Measurements from ENCODE around the gene SPIN2B.
"Not testable (repeated sequence)": the region's sequence is repeated elsewhere in the genome, so short reads cannot be mapped to it uniquely, and the experiment has no call there.

Gene SPIN2B

GRCh38 chrX:57121162-57121755 is at the start of gene SPIN2B:
TSS of gene SPIN2B (minus strand) at chrX:57121548.
- Histone ChIP-seq H3K9me3 (ENCODE audit: control insufficient read depth, insufficient read depth, low read depth, low read length) (no peaks in the 10 kb centered on the region), H3K36me3 (ENCODE audit: control insufficient read depth, insufficient read depth, low read length) (peaks cover 14% of the 10 kb centered on the region), H3K27ac (ENCODE audit: low read depth, low read length) (peak within 1 kb of the TSS; percentile 56; the same call in 1 of the 2 replicates), H3K4me3 (ENCODE audit: low read depth, low read length) (peak within 1 kb of the TSS; percentile 94), H3K4me1 (ENCODE audit: control insufficient read depth, insufficient read depth, low read length) (no peaks in the 10 kb centered on the region), H3K9ac (ENCODE audit: low read length) (peak within 1 kb of the TSS; percentile 89), H3K27me3 (ENCODE audit: control insufficient read depth, insufficient read depth, low read length) (no peaks in the 10 kb centered on the region)

- peaks cover 5% of the 10 kb centered on the region; the same call in 1 of the 2 replicates for H3K4me1 ChIP-seq (ENCODE audit: control insufficient read depth, insufficient read depth, low read length)
Observed at GRCh38 chrX:57156397-57157049, 35.2 kb upstream of the SPIN2B start.

GRCh38 chrX:57155171-57155570 is 33.8 kb upstream of the SPIN2B start:
- Histone ChIP-seq H3K27me3 (ENCODE audit: control insufficient read depth, insufficient read depth, low read length) (no peaks in the 10 kb centered on the region), H3K9ac (ENCODE audit: low read length) (no peak overlapping the region), H3K36me3 (ENCODE audit: control insufficient read depth, insufficient read depth, low read length) (no peaks in the 10 kb centered on the region), H3K9me3 (ENCODE audit: control insufficient read depth, insufficient read depth, low read depth, low read length) (peaks cover 16% of the 10 kb centered on the region), H3K4me1 (ENCODE audit: control insufficient read depth, insufficient read depth, low read length) (peaks cover 5% of the 10 kb centered on the region; the same call in 1 of the 2 replicates), H3K27ac (ENCODE audit: low read depth, low read length) (no peak overlapping the region), H3K4me3 (ENCODE audit: low read depth, low read length) (no peak overlapping the region)

More at GRCh38 chrX:57156397-57157049, 35.2 kb upstream of the SPIN2B start:
- peaks cover 16% of the 10 kb centered on the region for H3K9me3 ChIP-seq (ENCODE audit: control insufficient read depth, insufficient read depth, low read depth, low read length)
- H3K27me3 ChIP-seq (ENCODE audit: control insufficient read depth, insufficient read depth, low read length), result no peaks in the 10 kb centered on the region
- H3K27ac ChIP-seq (ENCODE audit: low read depth, low read length), result no peak overlapping the region
- H3K4me3 ChIP-seq (ENCODE audit: low read depth, low read length), result no peak overlapping the region
- H3K36me3 ChIP-seq (ENCODE audit: control insufficient read depth, insufficient read depth, low read length), result no peaks in the 10 kb centered on the region
- no peak overlapping the region for H3K9ac ChIP-seq (ENCODE audit: low read length)

- H3K4me3 ChIP-seq (ENCODE audit: low read depth, low read length); H3K4me1 ChIP-seq (ENCODE audit: control insufficient read depth, insufficient read depth, low read length); H3K27me3 ChIP-seq (ENCODE audit: control insufficient read depth, insufficient read depth, low read length); H3K9ac ChIP-seq (ENCODE audit: low read length); H3K27ac ChIP-seq (ENCODE audit: low read depth, low read length); H3K36me3 ChIP-seq (ENCODE audit: control insufficient read depth, insufficient read depth, low read length): not testable (repeated sequence)
- H3K9me3 ChIP-seq (ENCODE audit: control insufficient read depth, insufficient read depth, low read depth, low read length), result peaks cover 16% of the 10 kb centered on the region
Observed at GRCh38 chrX:57152222-57152621, 30.9 kb upstream of the SPIN2B start.

GRCh38 chrX:57138674-57139073 is 17.3 kb upstream of the SPIN2B start:
- Histone ChIP-seq H3K27ac (ENCODE audit: low read depth, low read length) (no peak overlapping the region), H3K4me3 (ENCODE audit: low read depth, low read length) (no peak overlapping the region), H3K27me3 (ENCODE audit: control insufficient read depth, insufficient read depth, low read length) (no peaks in the 10 kb centered on the region), H3K9me3 (ENCODE audit: control insufficient read depth, insufficient read depth, low read depth, low read length) (peaks cover 2% of the 10 kb centered on the region; the same call in 1 of the 2 replicates), H3K4me1 (ENCODE audit: control insufficient read depth, insufficient read depth, low read length) (no peaks in the 10 kb centered on the region), H3K36me3 (ENCODE audit: control insufficient read depth, insufficient read depth, low read length) (no peaks in the 10 kb centered on the region), H3K9ac (ENCODE audit: low read length) (no peak overlapping the region)

- Histone ChIP-seq H3K27ac (ENCODE audit: low read depth, low read length) (no peak overlapping the region), H3K4me1 (ENCODE audit: control insufficient read depth, insufficient read depth, low read length) (no peaks in the 10 kb centered on the region), H3K9me3 (ENCODE audit: control insufficient read depth, insufficient read depth, low read depth, low read length) (peaks cover 2% of the 10 kb centered on the region; the same call in 1 of the 2 replicates), H3K9ac (ENCODE audit: low read length) (peak overlapping the region; percentile 64), H3K27me3 (ENCODE audit: control insufficient read depth, insufficient read depth, low read length) (no peaks in the 10 kb centered on the region), H3K36me3 (ENCODE audit: control insufficient read depth, insufficient read depth, low read length) (no peaks in the 10 kb centered on the region), H3K4me3 (ENCODE audit: low read depth, low read length) (peak overlapping the region; percentile 50)
Observed at GRCh38 chrX:57137501-57137900, 16.2 kb upstream of the SPIN2B start.

- H3K27me3 ChIP-seq (ENCODE audit: control insufficient read depth, insufficient read depth, low read length); H3K36me3 ChIP-seq (ENCODE audit: control insufficient read depth, insufficient read depth, low read length); H3K4me1 ChIP-seq (ENCODE audit: control insufficient read depth, insufficient read depth, low read length); H3K9me3 ChIP-seq (ENCODE audit: control insufficient read depth, insufficient read depth, low read depth, low read length); H3K27ac ChIP-seq (ENCODE audit: low read depth, low read length): not testable (repeated sequence)
- Histone ChIP-seq H3K9ac (ENCODE audit: low read length) (peak within 1 kb of the TSS; percentile 64), H3K4me3 (ENCODE audit: low read depth, low read length) (peak within 1 kb of the TSS; percentile 50)
Observed at GRCh38 chrX:57137073-57137472, 15.7 kb upstream of the SPIN2B start, which contains the start of gene SPIN2A. TSS of gene SPIN2A (minus strand) at chrX:57137397. CDS start at chrX:57136597, 800 bp downstream.

GRCh38 chrX:57136589-57136988 is 15.2 kb upstream of the SPIN2B start:
- not testable (repeated sequence) for H3K9me3 ChIP-seq (ENCODE audit: control insufficient read depth, insufficient read depth, low read depth, low read length); H3K27ac ChIP-seq (ENCODE audit: low read depth, low read length); H3K9ac ChIP-seq (ENCODE audit: low read length); H3K4me1 ChIP-seq (ENCODE audit: control insufficient read depth, insufficient read depth, low read length); H3K27me3 ChIP-seq (ENCODE audit: control insufficient read depth, insufficient read depth, low read length); H3K36me3 ChIP-seq (ENCODE audit: control insufficient read depth, insufficient read depth, low read length)
- peak overlapping the region; percentile 50 for H3K4me3 ChIP-seq (ENCODE audit: low read depth, low read length)

GRCh38 chrX:57135287-57135686 is 13.9 kb upstream of the SPIN2B start:
- no peaks in the 10 kb centered on the region for H3K27me3 ChIP-seq (ENCODE audit: control insufficient read depth, insufficient read depth, low read length)
- H3K4me3 ChIP-seq (ENCODE audit: low read depth, low read length), result no peak overlapping the region
- no peak overlapping the region for H3K27ac ChIP-seq (ENCODE audit: low read depth, low read length)
- H3K36me3 ChIP-seq (ENCODE audit: control insufficient read depth, insufficient read depth, low read length), result no peaks in the 10 kb centered on the region
- H3K4me1 ChIP-seq (ENCODE audit: control insufficient read depth, insufficient read depth, low read length), result no peaks in the 10 kb centered on the region
- H3K9ac ChIP-seq (ENCODE audit: low read length), result no peak overlapping the region
- H3K9me3 ChIP-seq (ENCODE audit: control insufficient read depth, insufficient read depth, low read depth, low read length), result peaks cover 2% of the 10 kb centered on the region; the same call in 1 of the 2 replicates

- H3K9ac ChIP-seq (ENCODE audit: low read length), result no peak overlapping the region
- H3K27me3 ChIP-seq (ENCODE audit: control insufficient read depth, insufficient read depth, low read length), result no peaks in the 10 kb centered on the region
- H3K36me3 ChIP-seq (ENCODE audit: control insufficient read depth, insufficient read depth, low read length), result no peaks in the 10 kb centered on the region
- H3K9me3 ChIP-seq (ENCODE audit: control insufficient read depth, insufficient read depth, low read depth, low read length), result peaks cover 2% of the 10 kb centered on the region; the same call in 1 of the 2 replicates
- no peak overlapping the region for H3K27ac ChIP-seq (ENCODE audit: low read depth, low read length)
- H3K4me3 ChIP-seq (ENCODE audit: low read depth, low read length), result no peak overlapping the region
- H3K4me1 ChIP-seq (ENCODE audit: control insufficient read depth, insufficient read depth, low read length), result no peaks in the 10 kb centered on the region
Observed at GRCh38 chrX:57134702-57135101, 13.4 kb upstream of the SPIN2B start.

- no peak overlapping the region for H3K27ac ChIP-seq (ENCODE audit: low read depth, low read length)
- H3K4me3 ChIP-seq (ENCODE audit: low read depth, low read length), result no peak overlapping the region
- peaks cover 2% of the 10 kb centered on the region; the same call in 1 of the 2 replicates for H3K9me3 ChIP-seq (ENCODE audit: control insufficient read depth, insufficient read depth, low read depth, low read length)
- no peak overlapping the region for H3K9ac ChIP-seq (ENCODE audit: low read length)
- H3K27me3 ChIP-seq (ENCODE audit: control insufficient read depth, insufficient read depth, low read length), result no peaks in the 10 kb centered on the region
- no peaks in the 10 kb centered on the region for H3K36me3 ChIP-seq (ENCODE audit: control insufficient read depth, insufficient read depth, low read length)
- H3K4me1 ChIP-seq (ENCODE audit: control insufficient read depth, insufficient read depth, low read length), result no peaks in the 10 kb centered on the region
Observed at GRCh38 chrX:57133706-57134105, 12.4 kb upstream of the SPIN2B start.
